Chondrocyte (in vitro differentiated cells): ENCODE results near the gene CHID1. TPM values are rescaled to one million over a fixed set of nuclear protein-coding genes. Genes with fewer than 3 reads are reported as not detected.

Experiments used
- DNase-seq: peaks from one replicate; pipeline ENCODE4 v3.0.0; 2021; ENCODE audit warnings: mixed read lengths, low spot score
- H3K27ac Mint-ChIP-seq: one replicate; pipeline ENCODE4 v1.8.0; 2021; ENCODE audit warnings: mild to moderate bottlenecking, moderate library complexity, mixed read lengths; ENCODE audit not compliant: unreplicated experiment
- H3K27me3 Mint-ChIP-seq: 2 replicates; pipeline ENCODE4 v1.8.0; 2021; ENCODE audit warnings: low read depth, mixed read lengths
- H3K36me3 Mint-ChIP-seq: 2 replicates; pipeline ENCODE4 v1.8.0; 2021; ENCODE audit warnings: low read depth, mixed read lengths
- H3K4me1 Mint-ChIP-seq: 2 replicates; pipeline ENCODE4 v1.8.0; 2021; ENCODE audit warnings: low read depth, mild to moderate bottlenecking, mixed read lengths
- H3K4me3 Mint-ChIP-seq: one replicate; pipeline ENCODE4 v1.8.0; 2021; ENCODE audit warnings: mild to moderate bottlenecking, moderate library complexity, mixed read lengths; ENCODE audit not compliant: unreplicated experiment
- H3K9me3 Mint-ChIP-seq: 2 replicates; pipeline ENCODE4 v1.8.0; 2021; ENCODE audit warnings: low read depth, mixed read lengths
- CTCF ChIP-seq: fragments of 200-600 bp; sonication (generic); IDR thresholded peaks from 2 replicates; pipeline ENCODE4 v1.5.0; 2021; ENCODE audit warnings: antibody characterized with exemption, mild to moderate bottlenecking, moderate library complexity
- total RNA-seq: library from RNA; stranded (reverse); gene quantifications from 3 replicates; pipeline ENCODE4 v1.2.1, GENCODE V29; 2021

Gene CHID1
- total RNA-seq, 1 donor from 2014 or later, result 90.3 TPM

GRCh38 chr11:819129-819931 is 91.3 kb downstream of the CHID1 start:
- no peak for TF ChIP-seq CTCF
- no peaks in the 10 kb centered on the region for H3K9me3 Mint-ChIP-seq
- no peaks in the 10 kb centered on the region for H3K27me3 Mint-ChIP-seq
- no peak for DNase-seq
- peaks cover 2% of the 10 kb centered on the region for H3K36me3 Mint-ChIP-seq
- H3K27ac Mint-ChIP-seq, result peak overlapping the region; percentile 74
- peaks cover 22% of the 10 kb centered on the region for H3K4me1 Mint-ChIP-seq
- H3K4me3 Mint-ChIP-seq, result peak overlapping the region; percentile 80

- Mint-ChIP-seq H3K4me1 (peaks cover 22% of the 10 kb centered on the region), H3K27me3 (no peaks in the 10 kb centered on the region), H3K9me3 (no peaks in the 10 kb centered on the region), H3K27ac (peak within 1 kb of the TSS; percentile 74), H3K36me3 (peaks cover 4% of the 10 kb centered on the region), H3K4me3 (peak within 1 kb of the TSS; percentile 80)
- DNase-seq, result no peak
- TF ChIP-seq CTCF, result no peak
These were observed 92.0 kb downstream of the CHID1 start, which contains the start of gene PNPLA2 for GRCh38 chr11:818396-819128. Gene PNPLA2, plus strand, starts transcription at chr11:818914. Its CDS starts 805 bp downstream, at chr11:819719.

Other genes starting within 250 kb of the CHID1 start
- gene DEAF1, start 215.6 kb downstream of the CHID1 start, total RNA-seq, result 67.6 to 70.4 TPM (median 67.9 TPM) in 3 replicates
- gene TMEM80, start 215.0 kb downstream of the CHID1 start, total RNA-seq, result 16.9 to 31.3 TPM (median 20.3 TPM) in 3 replicates
- 17.2 to 51.6 TPM (median 45.7 TPM) in 3 replicates for gene EPS8L2, start 204.6 kb downstream of the CHID1 start, total RNA-seq
- 128 to 227 TPM (median 151 TPM) in 3 replicates for gene TALDO1, start 163.3 kb downstream of the CHID1 start, total RNA-seq
- gene GATD1, start 133.3 kb downstream of the CHID1 start, total RNA-seq, result 47.2 to 55.0 TPM (median 52.3 TPM) in 3 replicates
- gene CEND1, start 120.7 kb downstream of the CHID1 start, total RNA-seq, result 0.20 to 0.67 TPM (median 0.41 TPM) in 3 replicates
- gene SLC25A22, start 112.5 kb downstream of the CHID1 start, total RNA-seq, result 15.6 to 24.4 TPM (median 16.0 TPM) in 3 replicates
- gene PIDD1, start 105.6 kb downstream of the CHID1 start, total RNA-seq, result 12.5 to 14.9 TPM (median 12.8 TPM) in 3 replicates
- gene RPLP2, start 100.8 kb downstream of the CHID1 start, total RNA-seq, result 1,144 to 1,291 TPM (median 1,171 TPM) in 3 replicates
- gene PNPLA2, start 91.9 kb downstream of the CHID1 start, total RNA-seq, result 56.0 to 59.1 TPM (median 56.0 TPM) in 3 replicates
- gene CRACR2B, start 82.9 kb downstream of the CHID1 start, total RNA-seq, result 0.57 to 5.0 TPM (median 1.4 TPM) in 3 replicates
- gene CD151, start 77.9 kb downstream of the CHID1 start, total RNA-seq, result 460 to 558 TPM (median 549 TPM) in 3 replicates
- gene POLR2L, start 68.3 kb downstream of the CHID1 start, total RNA-seq, result 139 to 173 TPM (median 142 TPM) in 3 replicates
- 62.3 to 115 TPM (median 69.2 TPM) in 3 replicates for gene TSPAN4, start 68.0 kb downstream of the CHID1 start, total RNA-seq
- gene AP2A2, start 15.1 kb upstream of the CHID1 start, total RNA-seq, result 62.0 to 72.0 TPM (median 69.7 TPM) in 3 replicates
- not detected in 3 replicates for gene MUC6, start 125.9 kb upstream of the CHID1 start, total RNA-seq
- not detected in 3 replicates for gene MUC2, start 164.1 kb upstream of the CHID1 start, total RNA-seq
- gene MUC5AC, start 247.1 kb upstream of the CHID1 start, total RNA-seq, result not detected in 3 replicates